GM18507 (cell line): ENCODE data around the gene KLHL25.

Experiments used
- DNase-seq: peaks from one replicate; pipeline ENCODE4 v3.0.0; 2011; ENCODE audit warnings: low read depth; ENCODE audit not compliant: insufficient read length; ENCODE audit errors: extremely low spot score
- FAIRE-seq: peaks from 2 replicates; lab custom pipeline; 2011; peaks lifted over from hg19 to GRCh38; lab: Jason Lieb, UNC

KLHL25 gene

GRCh38 chr15:85730001-85730820 is 64.5 kb downstream of the KLHL25 start:
- FAIRE-seq = peak; percentile 94
- DNase-seq = peak; percentile 37

DNA sequence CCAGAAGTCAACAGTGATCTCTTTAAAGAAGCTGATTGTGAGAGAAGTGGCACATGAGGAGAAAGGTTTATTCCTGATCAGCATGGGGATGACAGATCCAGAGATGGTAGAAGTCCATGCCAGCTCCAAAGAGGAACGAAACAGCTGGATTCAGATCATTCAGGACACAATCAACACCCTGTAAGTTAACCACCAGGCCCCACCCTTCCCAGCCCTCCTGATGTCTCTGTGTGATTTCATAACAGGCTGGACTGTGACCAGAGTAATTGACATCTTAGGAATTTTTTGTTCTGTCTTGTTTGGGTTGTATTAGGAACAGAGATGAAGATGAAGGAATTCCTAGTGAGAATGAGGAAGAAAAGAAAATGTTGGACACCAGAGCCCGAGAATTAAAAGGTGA is 67.7 kb downstream of the KLHL25 start:
- FAIRE-seq (no peak), DNase-seq (no peak)

GRCh38 chr15:85726454-85726853 is 68.3 kb downstream of the KLHL25 start:
- no peak for DNase-seq

DNA sequence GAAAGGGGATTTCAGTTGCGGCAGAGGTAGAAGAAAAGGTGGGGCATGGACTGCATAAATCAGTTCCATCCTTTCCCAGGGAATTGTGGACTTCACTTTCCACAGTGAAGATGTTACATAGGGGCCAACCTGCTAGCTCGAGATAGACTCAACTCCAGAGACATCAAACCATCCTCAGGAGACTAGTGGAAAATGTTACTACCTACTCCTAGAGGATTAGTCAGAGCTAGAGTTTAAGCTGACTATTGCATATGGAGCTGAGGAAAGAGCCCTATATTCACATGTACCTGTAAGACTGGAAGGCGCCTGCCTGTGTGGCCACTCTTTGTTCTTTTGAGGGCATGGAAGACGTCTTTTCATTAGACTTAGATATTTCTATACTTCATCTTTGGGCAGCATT is 69.2 kb downstream of the KLHL25 start:
- FAIRE-seq = no peak
- no peak for DNase-seq

More at GRCh38 chr15:85726454-85726853, 68.3 kb downstream of the KLHL25 start:
- FAIRE-seq = no peak

DNA sequence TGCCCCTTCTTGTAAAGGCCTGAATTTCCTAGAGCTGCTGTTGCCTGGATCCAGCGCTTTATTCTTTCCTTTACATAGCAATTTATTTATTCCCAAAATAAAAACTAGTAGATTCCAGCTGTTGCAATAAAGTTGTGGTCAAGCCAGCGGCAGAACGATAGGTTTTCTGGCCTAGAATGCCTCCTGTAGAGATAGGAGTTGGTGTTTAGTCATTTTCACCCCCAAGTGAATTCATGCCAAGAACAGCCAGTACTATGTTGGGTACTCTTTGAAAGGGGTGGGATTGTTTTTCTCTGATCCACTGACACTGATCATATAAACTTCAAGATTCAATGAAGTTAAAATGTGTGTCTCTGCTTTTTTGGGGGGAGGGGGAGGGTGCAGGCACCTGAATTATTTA is 69.7 kb downstream of the KLHL25 start:
- no peak for FAIRE-seq

GRCh38 chr15:85723960-85724945 is 70.5 kb downstream of the KLHL25 start:
- FAIRE-seq (no peak), DNase-seq (no peak)

More for the DNA sequence above, 69.7 kb downstream of the KLHL25 start:
- no peak for DNase-seq

- FAIRE-seq = no peak
Observed at GRCh38 chr15:85722374-85723152, 72.2 kb downstream of the KLHL25 start.

GRCh38 chr15:85718981-85719380 is 75.7 kb downstream of the KLHL25 start:
- FAIRE-seq (no peak), DNase-seq (no peak)

More at GRCh38 chr15:85722374-85723152, 72.2 kb downstream of the KLHL25 start:
- no peak for DNase-seq

GRCh38 chr15:85718271-85718971 is 76.3 kb downstream of the KLHL25 start:
- FAIRE-seq = peak; percentile 86
- no peak for DNase-seq

DNA sequence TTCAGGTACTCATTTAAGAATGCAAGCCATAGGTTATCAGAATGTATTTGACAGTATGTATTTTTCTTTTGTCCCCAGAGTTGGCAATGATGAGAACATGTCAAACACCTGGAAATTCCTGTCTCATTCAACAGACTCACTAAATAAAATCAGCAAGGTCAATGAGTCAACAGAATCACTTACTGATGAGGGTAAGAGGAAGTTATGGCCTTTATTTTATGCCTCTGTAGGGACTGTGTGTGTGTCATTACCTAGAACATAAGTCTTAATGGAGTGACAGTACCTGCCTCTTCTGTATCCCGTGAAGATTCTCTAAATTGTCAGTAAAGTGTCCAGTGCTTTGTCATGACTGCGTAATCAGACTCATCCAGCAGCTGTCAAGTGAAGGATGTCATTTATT is 77.5 kb downstream of the KLHL25 start:
- peak; percentile 15 for FAIRE-seq

GRCh38 chr15:85716261-85716660 is 78.5 kb downstream of the KLHL25 start:
- FAIRE-seq = peak; percentile 44

More for the DNA sequence above, 77.5 kb downstream of the KLHL25 start:
- no peak for DNase-seq

GRCh38 chr15:85711580-85712192 is 83.0 kb downstream of the KLHL25 start:
- FAIRE-seq (no peak), DNase-seq (no peak)

More at GRCh38 chr15:85716261-85716660, 78.5 kb downstream of the KLHL25 start:
- DNase-seq = no peak

- no peak for DNase-seq
- peak; percentile 91 for FAIRE-seq
Observed at GRCh38 chr15:85710340-85710842, 84.3 kb downstream of the KLHL25 start.
